Keratinocyte (primary cell): ENCODE data around the gene SDHAF4. TPM values are rescaled to one million over a fixed set of nuclear protein-coding genes. Genes with fewer than 3 reads are reported as not detected.

Experiments used
- DNase-seq: peaks from one replicate; pipeline ENCODE4 v3.0.0-alpha.2; 2011; ENCODE audit warnings: low read depth, missing footprints, low spot score
- FAIRE-seq: peaks from 2 replicates; lab custom pipeline; 2011; peaks lifted over from hg19 to GRCh38; lab: Jason Lieb, UNC
- H2AFZ ChIP-seq: 2 replicates; pipeline ENCODE4 v1.6.0; 2012; ENCODE audit warnings: low read length, control low read depth, inconsistent platforms; ENCODE audit not compliant: control insufficient read depth
- H3K27ac ChIP-seq: 2 replicates; pipeline ENCODE4 v1.5.1; 2011; ENCODE audit warnings: low read length; ENCODE audit not compliant: control insufficient read depth, insufficient read depth
- H3K27me3 ChIP-seq: 3 replicates; pipeline ENCODE4 v1.6.0; 2011; ENCODE audit warnings: low read length; ENCODE audit not compliant: control insufficient read depth, insufficient read depth; ENCODE audit errors: extremely low read depth
- H3K36me3 ChIP-seq, 2 experiments: 2 replicates in 1 of 2; 3 replicates in 1 of 2; pipeline ENCODE4 v1.5.1; 2011; ENCODE audit warnings: low read length in 2 of 2, mild to moderate bottlenecking in 1 of 2; ENCODE audit not compliant: control insufficient read depth in 2 of 2, insufficient read depth in 2 of 2; ENCODE audit errors: extremely low read depth in 1 of 2
- H3K4me1 ChIP-seq: 3 replicates; pipeline ENCODE4 v1.5.1; 2011; ENCODE audit warnings: low read length; ENCODE audit not compliant: control insufficient read depth, insufficient read depth; ENCODE audit errors: extremely low read depth
- H3K4me2 ChIP-seq: 3 replicates; pipeline ENCODE4 v1.6.0; 2011; ENCODE audit warnings: low read depth, low read length; ENCODE audit not compliant: control insufficient read depth, insufficient read depth; ENCODE audit errors: extremely low read depth
- H3K4me3 ChIP-seq, 3 experiments: fragments of 200-600 bp in 1 of 3; sonication (generic) in 1 of 3; 2 replicates in 2 of 3; 3 replicates in 1 of 3; pipeline ENCODE4 v1.5.1; 2011 to 2016; ENCODE audit warnings: low read length in 3 of 3, mild to moderate bottlenecking in 3 of 3, control low read depth in 2 of 3, inconsistent platforms in 1 of 3, low read depth in 1 of 3, mixed read lengths in 1 of 3, mixed run types in 1 of 3, moderate library complexity in 1 of 3; ENCODE audit not compliant: control insufficient read depth in 2 of 3, insufficient read depth in 2 of 3; ENCODE audit errors: extremely low read depth in 1 of 3
- H3K79me2 ChIP-seq: 2 replicates; pipeline ENCODE4 v1.6.0; 2012; ENCODE audit warnings: low read length; ENCODE audit not compliant: control insufficient read depth, insufficient read depth
- H3K9ac ChIP-seq: 3 replicates; pipeline ENCODE4 v1.6.0; 2011; ENCODE audit warnings: low read length; ENCODE audit not compliant: control insufficient read depth, insufficient read depth; ENCODE audit errors: extremely low read depth
- H3K9me1 ChIP-seq: 3 replicates; pipeline ENCODE4 v1.6.0; 2011; ENCODE audit warnings: low read length; ENCODE audit not compliant: control insufficient read depth, insufficient read depth; ENCODE audit errors: extremely low read depth
- H3K9me3 ChIP-seq: 2 replicates; pipeline ENCODE4 v1.5.1; 2012; ENCODE audit warnings: low read depth, low read length; ENCODE audit not compliant: control insufficient read depth
- H4K20me1 ChIP-seq: 3 replicates; pipeline ENCODE4 v1.6.0; 2011; ENCODE audit warnings: low read length; ENCODE audit not compliant: control insufficient read depth, insufficient read depth; ENCODE audit errors: extremely low read depth
- CTCF ChIP-seq, 3 experiments: IDR thresholded peaks in 1 of 3; conservative IDR thresholded peaks in 1 of 3; optimal IDR thresholded peaks in 1 of 3; 2 replicates in 2 of 3; 3 replicates in 1 of 3; pipeline versions ENCODE3 to v1.5.1; 2011; ENCODE audit warnings: low read length in 3 of 3, mild to moderate bottlenecking in 3 of 3, moderate library complexity in 2 of 3, control low read depth in 1 of 3, inconsistent platforms in 1 of 3; ENCODE audit not compliant: insufficient read depth in 2 of 3; ENCODE audit errors: extremely low read depth in 1 of 3
- EZH2 ChIP-seq: IDR thresholded peaks from one replicate; pipeline ENCODE4 v1.6.1; 2012; ENCODE audit warnings: inconsistent platforms, mild to moderate bottlenecking, low read length, moderate library complexity
- dilution Hi-C: fragments of 300-500 bp; cut with MboI; formaldehyde crosslinking; loops from one replicate; pipeline ENCODE4 v1.7.0; 2020; ENCODE audit warnings: low sequenced_read_pairs; ENCODE audit not compliant: extremely low pct_ligation_motif_present
- polyA plus RNA-seq, 5 experiments: library from polyadenylated mRNA; depleted of rRNA in 3 of 5; stranded (reverse) in 3 of 5; stranded (forward) in 1 of 5; unstranded in 1 of 5; fragments of >200 nt; gene quantifications; 1 replicate in 1 of 5; 2 replicates in 3 of 5; 3 replicates in 1 of 5; pipeline versions ENCODE4 v1.2.1 to v1.2.3, GENCODE V29; 2011 to 2012; ENCODE audit warnings: missing spikeins in 2 of 5, low read depth in 1 of 5, low replicate concordance in 1 of 5

The SDHAF4 gene
- polyA plus RNA-seq, 1 donor (not counting 4 experiments of a cell fraction or from before 2014, with no cell fraction given) = 12.7 TPM

GRCh38 chr6:70638468-70638867 lies 71.7 kb downstream of the SDHAF4 start:
- Histone ChIP-seq H3K4me1 (no peaks in the 10 kb centered on the region), H3K36me3 (no peaks in the 10 kb centered on the region), H3K4me2 (no peak overlapping the region), H3K9me1 (no peaks in the 10 kb centered on the region), H3K27ac (no peak overlapping the region), H3K79me2 (no peaks in the 10 kb centered on the region), H4K20me1 (no peaks in the 10 kb centered on the region), H3K4me3 (no peak overlapping the region), H2AFZ (no peak overlapping the region), H3K27me3 (no peaks in the 10 kb centered on the region), H3K9ac (no peak overlapping the region), H3K9me3 (no peaks in the 10 kb centered on the region)
- dilution Hi-C loops = no loop called here
- no peak for TF ChIP-seq CTCF (optimal IDR thresholded peaks at IDR 0.05 in 1 of 3, IDR thresholded peaks at IDR 0.05 in 1 of 3, conservative IDR thresholded peaks at IDR 0.05 in 1 of 3; ENCODE audit: extremely low read depth in 1 of 3, insufficient read depth in 2 of 3, low read length in 3 of 3)
- TF ChIP-seq EZH2 = no peak
- FAIRE-seq (no peak), DNase-seq (no peak)

Other genes with a start within 250 kb of the SDHAF4 start
- gene FAM135A, start 153.4 kb upstream of the SDHAF4 start, polyA plus RNA-seq = 13.8 to 21.3 TPM (median 15.9 TPM) in 3 replicates
- 12.2 to 16.5 TPM (median 16.2 TPM) in 3 replicates for gene SMAP1, start 101.0 kb downstream of the SDHAF4 start, polyA plus RNA-seq